ENCODE measurements around the gene DNAJA4.

DNAJA4 gene

DNA sequence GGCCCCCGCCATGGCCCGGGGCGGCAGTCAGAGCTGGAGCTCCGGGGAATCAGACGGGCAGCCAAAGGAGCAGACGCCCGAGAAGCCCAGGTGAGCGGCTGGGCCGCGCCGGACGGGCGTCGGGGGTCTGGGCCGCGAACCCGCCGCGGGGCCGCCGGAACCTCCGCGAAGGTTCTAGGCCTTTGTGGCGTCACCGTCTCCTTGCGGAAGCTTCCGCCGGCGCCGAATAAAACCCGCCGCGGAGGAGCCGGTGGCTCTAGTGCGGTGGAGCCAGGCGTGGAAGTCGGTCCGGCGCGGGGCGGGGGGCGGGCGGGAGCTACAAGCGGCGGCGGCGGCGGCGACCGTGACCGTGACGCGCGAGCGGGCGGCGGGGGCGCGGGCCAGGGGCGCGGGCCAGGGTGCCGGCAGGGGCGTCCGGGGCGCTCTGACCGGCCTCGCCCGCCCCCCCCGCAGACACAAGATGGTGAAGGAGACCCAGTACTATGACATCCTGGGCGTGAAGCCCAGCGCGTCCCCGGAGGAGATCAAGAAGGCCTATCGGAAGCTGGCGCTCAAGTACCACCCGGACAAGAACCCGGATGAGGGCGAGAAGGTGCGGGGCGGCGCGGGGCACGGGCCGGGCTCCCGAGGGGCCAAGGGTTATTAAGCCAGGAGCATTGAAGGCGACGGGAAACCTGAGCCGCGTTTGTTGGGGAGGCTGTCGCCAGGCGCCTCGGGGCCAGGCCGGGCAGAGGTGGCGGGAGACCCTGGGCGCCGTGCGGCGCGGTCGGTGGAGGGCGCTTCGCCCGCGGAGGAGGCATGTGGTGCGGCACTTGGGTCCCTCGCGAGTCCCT is at the start of gene DNAJA4:
TSS of gene DNAJA4 (plus strand) at position 259 of the 833 bp plus-strand sequence. CDS start at position 461, 202 bp downstream.
- DNase-seq = peak in 44 of 51 donors; percentile 20 to 88 (median 61)

DNA sequence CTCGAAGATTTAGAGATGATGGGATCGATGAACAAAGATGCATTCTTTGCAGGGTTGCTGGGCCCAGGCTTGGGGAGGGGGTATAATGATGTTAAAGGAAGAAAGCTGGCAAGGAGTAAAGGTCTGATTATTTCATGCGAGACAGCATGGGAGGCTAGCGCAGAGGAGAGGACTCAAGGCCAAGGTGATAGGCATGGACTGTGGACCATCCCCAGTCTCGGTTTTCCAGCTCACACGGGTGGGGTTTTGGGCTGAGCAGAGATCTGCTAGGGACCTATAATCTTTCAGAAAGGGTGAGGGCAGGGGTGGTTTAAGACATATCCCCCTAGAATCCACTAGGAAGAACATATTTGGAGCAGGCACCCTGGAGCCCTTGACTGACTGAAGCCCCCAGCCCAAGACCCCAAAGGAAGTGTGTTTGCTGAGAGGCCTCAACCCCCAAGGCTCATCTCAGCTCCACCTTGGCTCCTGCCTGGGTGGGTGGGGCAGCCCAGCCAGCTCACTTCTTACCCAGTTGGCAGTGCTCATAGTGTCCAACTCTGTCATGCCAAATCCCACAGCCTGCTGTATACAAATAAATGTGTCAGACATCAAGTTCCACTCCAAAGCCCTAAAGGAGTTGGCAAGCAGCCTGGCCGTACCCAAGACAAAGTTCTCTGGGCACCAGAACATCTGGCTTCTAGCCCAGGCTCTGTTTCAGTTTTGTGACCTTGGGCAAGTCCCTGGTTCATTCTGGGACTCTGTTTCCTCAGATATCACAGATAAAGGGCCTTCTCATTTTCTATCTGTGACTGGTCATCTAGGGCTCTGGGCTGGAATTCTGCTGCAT is 47.9 kb upstream of the DNAJA4 start:
- DNase-seq = peak in 32 of 51 donors; percentile 25 to 88 (median 64)

GRCh38 chr15:78220713-78221112 is 43.6 kb upstream of the DNAJA4 start:
- no peak for DNase-seq

GRCh38 chr15:78222745-78223395 is 41.5 kb upstream of the DNAJA4 start:
- no peak for DNase-seq

DNA sequence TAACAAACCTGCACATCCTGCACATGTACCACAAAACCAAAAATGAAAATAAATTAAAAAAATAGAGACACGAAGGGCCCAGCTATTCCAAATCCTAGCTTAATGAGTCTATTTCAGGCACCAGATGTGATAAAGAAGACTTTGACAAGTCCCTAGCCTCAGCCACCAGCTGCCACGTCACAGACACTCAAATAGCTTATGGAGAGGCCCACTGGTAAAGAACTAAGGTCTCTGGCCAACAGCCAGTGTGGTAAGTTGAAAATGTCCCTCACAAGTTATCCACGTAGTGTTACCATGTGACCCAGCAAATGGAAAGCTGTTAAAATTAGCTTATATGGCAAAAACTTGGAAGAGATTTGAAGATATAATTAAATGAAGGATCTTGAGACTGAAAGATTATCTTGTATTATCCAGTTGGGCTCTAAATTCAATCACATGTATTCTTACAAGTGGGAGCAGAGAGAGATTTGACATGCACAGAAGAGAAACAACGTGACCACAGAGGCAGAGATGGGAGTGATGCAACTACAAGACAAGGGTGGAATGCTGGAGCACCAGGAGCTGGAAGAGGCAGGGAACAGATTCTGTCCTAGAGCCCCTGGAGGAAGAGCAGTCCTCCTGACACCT is 40.9 kb upstream of the DNAJA4 start:
- no peak for DNase-seq

- DNase-seq = no peak
Observed at GRCh38 chr15:78224023-78224411, 40.3 kb upstream of the DNAJA4 start.

GRCh38 chr15:78225783-78226541 is 38.4 kb upstream of the DNAJA4 start:
- no peak for DNase-seq

DNA sequence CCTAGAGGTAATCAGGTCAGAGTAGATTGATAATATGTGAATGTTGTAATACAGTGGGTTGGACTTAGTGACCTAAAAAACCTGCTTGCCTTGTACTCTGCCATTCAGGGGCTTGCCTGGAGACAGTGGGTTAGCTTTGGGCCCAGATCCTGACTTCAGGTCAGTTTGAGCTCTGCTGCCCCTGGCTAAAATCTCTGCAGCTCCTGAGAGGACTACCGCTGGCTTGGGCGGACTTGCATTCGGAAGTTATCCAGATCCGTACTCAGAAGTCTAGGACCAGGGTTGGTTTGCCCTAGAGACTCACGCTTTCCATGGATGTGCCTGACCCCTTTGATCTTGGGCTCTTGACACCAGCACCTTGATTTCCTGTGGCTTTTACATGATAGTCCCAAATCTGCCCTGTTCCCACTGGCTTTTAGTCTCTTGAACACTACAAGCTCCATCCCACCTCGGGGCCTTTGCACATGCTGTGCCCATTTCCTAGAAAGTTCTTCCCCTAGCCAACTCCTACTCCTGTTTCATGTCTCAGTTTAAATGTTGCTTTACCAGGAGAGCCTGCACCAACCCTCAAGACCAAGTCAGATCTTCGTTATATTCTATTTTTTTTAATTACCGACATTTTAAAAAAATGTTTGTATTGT is 35.9 kb upstream of the DNAJA4 start:
- DNase-seq = no peak

DNA sequence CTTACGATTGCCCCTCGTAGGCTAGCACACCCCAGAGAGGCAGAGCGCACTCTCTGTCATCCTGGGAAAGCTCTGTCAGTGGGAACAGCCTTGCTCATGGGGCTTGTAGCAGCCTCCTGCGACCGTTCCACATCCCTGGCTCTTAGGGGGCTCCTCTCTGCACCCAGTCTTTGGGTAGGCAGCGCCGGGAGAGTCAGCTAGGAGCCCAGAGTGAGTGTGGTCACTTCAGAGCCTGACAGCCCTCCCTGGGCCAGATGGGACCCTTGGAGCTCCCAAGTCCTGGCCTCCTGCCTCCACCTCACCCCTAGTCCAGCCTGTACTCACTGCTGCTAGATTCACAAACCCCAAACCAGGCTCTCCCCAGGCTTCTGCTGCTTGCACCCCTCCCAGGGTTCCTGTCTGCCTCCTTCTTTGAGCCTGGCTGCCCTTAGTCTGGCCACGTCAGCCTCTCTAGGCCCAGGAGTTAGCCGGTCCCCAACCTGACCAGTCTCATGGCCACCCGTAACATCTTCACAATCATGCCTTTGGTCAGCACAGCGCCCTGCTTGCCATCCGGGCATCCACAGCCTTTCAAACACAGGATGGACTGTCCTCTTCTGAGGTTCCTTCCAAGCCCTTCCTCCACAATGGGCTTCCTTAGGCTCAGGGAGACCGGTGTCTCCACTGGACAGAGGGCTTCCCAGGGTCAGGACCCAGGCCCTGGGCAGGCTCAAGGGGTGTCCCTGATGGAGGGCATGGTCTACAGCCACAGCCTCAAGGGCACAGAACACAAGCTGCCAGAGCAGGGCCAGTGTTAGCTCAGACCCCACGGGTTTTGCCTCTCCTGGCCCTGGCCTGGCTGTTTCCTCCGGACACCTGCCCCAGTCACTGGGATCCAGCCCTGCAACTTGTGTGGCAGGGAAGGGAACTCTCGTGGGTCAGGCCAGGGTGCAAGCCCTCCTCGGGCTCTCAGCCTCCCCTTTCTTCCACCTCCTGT is 34.6 kb upstream of the DNAJA4 start:
- no peak for DNase-seq

DNA sequence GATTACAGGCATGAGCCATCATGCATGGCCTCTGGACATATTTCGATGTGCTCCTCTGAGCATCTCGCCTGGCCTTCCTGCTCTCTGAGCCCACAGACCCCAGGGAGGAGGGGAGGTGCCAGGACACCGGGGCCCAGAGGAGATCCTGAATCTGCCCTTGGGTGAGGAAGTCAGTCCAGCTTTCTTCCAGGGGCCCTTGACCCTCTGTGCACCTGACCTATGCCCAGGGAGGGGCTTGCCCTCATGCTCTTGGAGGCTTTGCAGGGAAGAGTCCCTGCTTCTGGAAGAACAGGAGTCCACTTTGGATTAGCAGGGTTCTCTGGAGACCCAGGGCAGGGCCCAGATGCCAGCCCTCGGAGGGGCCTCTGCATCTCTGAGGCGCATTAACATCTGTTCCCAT is 31.4 kb upstream of the DNAJA4 start:
- DNase-seq = no peak

DNA sequence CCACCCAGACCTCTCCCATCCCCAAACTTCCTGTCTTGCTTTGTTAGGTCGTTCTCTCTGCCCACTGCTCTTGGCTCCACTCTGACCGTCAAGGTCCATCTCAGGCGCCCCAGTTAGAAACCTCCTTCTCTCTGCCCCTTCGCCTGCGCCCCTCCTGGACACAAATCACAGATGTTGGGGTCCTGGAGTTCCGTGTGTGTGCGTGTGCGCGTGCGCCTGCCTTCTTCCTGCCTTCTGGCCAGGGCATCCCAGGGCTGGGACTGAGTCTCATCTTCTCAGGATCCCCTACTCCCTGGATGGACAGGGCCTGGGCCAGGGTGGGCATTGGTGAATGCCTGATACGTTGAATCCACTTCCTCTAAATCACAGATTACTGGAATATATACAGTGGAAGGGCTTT is 30.9 kb upstream of the DNAJA4 start:
- no peak for DNase-seq

DNA sequence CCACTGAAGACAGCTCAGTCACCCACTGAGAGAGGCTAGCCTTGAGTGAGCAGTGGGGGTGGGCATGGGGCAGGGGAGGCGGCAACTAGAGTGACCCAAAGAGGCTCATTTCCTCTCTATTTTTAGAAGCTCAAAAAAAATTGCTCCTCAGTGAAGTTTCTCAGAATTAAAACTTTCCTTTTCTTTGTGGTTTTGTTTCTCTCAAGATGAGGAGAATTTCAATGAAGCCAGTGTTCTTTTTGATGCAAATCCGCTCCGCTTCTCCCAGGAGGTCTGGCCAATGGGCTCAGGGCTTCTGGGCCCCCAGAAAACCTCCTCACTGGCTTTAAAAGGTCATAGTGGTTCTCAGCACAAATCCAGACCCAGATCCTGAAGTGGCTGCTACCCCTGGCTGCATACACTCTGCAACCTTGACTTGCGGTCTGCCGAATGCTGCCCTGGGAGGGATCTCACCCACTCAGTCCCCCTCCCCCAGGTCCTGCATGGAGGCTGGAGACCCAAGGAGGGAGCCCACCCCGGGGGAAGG is 29.8 kb upstream of the DNAJA4 start, which contains the start of gene ACSBG1:
TSS of gene ACSBG1 (minus strand) at position 51 of the 526 bp plus-strand sequence. CDS start 64 bp downstream, outside the sequence.
- peak in 18 of 51 donors; percentile 12 to 68 (median 51) for DNase-seq

DNA sequence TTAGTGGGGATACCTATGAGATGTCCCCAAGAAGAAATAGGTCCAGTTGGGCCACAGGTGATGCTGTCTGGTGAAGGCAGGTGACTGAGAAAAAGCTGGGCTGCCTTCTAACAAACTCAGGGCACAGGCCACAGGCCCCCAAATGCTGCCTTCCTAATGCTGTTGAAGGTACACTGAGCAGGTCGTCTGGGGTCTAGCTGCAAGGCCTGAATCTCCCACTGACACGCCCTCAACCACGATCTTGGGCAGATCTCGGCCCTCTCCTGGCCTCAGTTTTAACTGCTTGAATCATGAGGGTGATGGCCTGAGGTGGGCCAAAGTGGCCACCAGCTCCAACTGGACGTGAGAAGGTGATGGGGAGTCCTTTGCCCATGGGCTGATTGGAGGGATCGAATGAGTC is 27.9 kb upstream of the DNAJA4 start:
- no peak for DNase-seq

- no peak for DNase-seq
Observed at GRCh38 chr15:78237146-78237545, 27.2 kb upstream of the DNAJA4 start.

GRCh38 chr15:78239811-78240210 is 24.6 kb upstream of the DNAJA4 start:
- no peak for DNase-seq

GRCh38 chr15:78241017-78241416 is 23.3 kb upstream of the DNAJA4 start:
- peak; percentile 7 to 91 (median 73) for DNase-seq

DNA sequence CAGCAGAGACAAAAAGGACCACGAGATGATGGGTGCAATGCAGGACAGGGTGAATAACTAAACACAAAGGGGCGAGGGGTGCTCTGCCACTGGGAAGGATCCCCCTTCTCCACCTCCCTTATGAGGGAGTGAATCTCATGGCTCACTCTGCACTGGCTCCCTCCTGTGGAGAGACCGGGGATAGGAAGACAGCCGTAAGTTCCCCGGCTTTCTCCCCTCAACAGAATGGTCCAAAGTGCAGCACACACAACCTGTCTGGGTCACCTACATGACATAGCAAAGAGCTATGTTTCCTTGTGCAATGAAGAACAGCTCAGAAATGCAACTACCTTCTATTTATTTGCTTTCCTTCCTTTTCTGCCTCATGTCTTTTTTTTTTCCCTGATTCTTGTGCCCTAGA is 22.2 kb upstream of the DNAJA4 start:
- DNase-seq = peak in 8 of 51 donors; percentile 7 to 33 (median 20)

DNA sequence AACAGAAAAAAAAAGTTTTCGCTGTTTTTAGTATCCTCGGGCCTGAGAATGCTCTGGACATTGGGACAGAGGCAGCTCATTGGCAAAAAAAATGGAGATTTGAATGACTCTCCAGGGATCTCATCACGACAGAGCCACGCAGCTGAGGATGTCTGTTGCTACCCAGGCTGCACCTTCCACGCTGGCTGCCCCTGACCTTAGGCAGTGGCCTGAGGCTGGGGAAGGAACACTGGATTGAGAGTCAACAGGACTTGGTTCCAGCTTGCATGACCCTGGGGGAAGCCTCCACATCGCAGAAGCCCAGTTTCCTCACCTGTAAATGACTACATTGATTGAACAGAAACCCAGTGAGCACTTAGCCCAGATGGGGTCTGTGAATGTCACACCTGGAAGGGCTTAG is 21.3 kb upstream of the DNAJA4 start:
- no peak for DNase-seq
